HG03565 (cell line): ENCODE data around the gene XPR1.
A peak's percentile ranks its signal among the peaks of the same experiment; 100 is the strongest.
"Not testable (repeated sequence)": the region's sequence is repeated elsewhere in the genome, so short reads cannot be mapped to it uniquely, and the experiment has no call there.

Experiments
- ATAC-seq: cut with Tn5 transposase; IDR thresholded peaks from one replicate; pipeline ENCODE4 v1.9.1; 2021; ENCODE audit warnings: mild to moderate bottlenecking, moderate library complexity; ENCODE audit not compliant: unreplicated experiment

XPR1 gene

DNA sequence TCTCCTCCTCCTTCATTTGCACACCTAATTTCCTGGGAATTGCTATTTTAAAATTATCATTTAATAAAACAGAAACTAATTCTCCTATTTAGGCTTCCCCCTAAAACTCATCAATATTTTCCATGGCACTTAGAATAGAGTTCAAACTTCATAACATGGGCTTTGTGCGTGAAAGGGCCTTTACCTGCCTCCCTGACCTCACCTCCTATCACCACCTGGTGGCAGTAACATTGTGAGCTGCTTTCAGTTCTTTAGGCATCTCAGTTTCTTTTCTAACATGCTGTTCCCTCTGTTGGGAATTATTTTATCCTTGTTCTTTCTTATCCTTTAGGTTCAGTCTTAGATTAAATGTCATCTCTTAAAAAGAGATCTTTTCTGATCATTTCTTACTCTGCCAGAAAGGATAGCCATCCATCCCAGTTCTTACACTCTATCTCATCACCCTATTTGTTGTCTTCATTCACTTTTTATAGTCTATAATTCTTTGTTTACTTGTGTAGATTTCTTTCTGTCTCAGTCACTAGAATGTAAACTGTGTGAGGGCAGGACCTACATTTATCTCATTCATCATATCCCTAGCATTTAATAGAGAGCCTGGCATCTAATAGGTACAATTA lies 147.1 kb downstream of the XPR1 start:
- ATAC-seq: no peak

DNA sequence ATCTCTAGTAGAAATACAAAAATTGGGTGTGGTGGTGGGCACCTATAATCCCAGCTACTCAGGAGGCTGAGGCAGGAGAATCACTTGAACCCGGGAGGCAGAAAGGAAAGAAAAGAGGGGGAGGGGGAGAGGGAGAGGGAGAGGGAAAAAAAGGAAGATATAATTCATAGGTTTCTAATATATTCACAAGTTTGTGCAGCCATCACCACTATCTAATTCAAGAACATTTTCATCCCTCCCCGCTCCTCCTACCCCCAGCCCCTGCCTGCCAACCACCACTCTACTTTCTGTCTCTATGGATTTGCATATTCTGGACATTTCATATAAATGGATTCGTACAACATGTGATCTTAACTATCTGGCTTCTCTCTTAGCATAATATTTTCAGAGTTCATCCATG lies 147.8 kb downstream of the XPR1 start:
- no peak for ATAC-seq

DNA sequence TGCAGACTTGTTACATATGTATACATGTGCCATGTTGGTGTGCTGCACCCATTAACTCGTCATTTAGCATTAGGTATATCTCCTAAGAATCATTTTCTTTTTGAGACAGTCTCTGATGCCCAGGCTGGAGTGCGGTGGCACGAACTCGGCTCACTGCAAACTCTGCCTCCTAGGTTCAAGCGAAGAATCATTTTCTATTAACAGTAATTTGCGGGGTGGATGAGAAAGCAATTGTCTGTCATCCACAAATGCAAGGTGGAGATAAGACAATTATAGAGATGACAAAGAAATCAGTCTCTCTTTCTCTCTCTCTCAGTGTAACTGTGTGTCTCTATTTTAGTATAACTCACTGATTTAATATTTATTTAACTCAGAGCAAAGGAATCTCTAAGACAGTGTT lies 149.9 kb downstream of the XPR1 start:
- ATAC-seq: no peak

DNA sequence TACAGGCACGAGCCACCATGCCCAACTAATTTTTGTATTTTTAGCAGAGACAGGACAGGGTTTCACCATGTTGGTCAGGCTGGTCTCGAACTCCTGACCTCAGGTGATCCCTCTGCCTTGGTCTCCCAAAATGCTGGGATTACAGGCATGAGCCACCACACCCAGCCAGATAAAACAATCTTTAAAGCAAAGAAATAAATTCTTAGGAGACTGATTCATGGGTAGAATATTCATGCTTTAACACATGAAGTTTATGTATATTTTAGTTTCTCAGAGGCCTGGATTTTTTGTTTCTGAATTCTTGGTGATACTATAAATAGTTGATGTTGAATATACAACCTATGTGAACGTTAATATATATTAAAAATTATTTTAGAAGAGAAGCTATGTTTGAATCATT lies 153.5 kb downstream of the XPR1 start:
- no peak for ATAC-seq

DNA sequence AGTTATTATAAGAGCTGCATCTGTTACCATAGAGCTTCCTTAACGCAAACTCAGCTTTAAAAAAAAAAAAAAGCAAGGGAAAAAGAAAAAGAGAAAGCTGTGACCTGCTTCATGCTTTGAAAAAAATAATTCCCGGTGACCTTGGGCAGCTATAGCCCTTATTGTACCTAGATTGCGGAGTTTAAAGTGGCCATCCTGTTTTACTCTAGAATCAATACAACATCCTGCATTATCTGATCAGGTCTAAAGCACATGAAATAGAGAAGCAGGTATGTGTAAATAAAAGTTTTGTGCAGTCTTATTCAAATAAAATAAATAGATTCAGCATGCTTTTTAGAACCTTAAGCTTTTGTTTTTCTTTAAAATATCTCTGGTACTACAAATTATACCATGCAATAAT lies 154.1 kb downstream of the XPR1 start:
- no peak for ATAC-seq

DNA sequence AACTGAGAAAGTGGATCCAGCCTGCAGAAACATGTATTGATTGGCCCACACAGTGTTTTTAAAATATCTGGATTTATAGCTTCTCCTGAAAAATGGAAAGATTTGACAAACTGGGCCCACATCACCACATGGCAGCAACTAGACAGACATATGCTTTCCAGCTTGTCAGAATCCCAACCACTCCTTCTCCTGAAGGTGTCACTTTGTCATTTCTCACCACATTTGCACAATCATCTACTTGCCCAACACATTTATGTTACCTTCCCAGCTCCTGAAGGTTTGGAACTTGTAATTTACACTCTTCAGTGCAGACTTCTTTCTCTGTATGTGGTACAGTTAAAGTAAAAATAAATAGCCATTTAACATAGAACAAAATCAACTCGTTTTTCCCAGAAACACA lies 154.8 kb downstream of the XPR1 start:
- ATAC-seq: no peak

DNA sequence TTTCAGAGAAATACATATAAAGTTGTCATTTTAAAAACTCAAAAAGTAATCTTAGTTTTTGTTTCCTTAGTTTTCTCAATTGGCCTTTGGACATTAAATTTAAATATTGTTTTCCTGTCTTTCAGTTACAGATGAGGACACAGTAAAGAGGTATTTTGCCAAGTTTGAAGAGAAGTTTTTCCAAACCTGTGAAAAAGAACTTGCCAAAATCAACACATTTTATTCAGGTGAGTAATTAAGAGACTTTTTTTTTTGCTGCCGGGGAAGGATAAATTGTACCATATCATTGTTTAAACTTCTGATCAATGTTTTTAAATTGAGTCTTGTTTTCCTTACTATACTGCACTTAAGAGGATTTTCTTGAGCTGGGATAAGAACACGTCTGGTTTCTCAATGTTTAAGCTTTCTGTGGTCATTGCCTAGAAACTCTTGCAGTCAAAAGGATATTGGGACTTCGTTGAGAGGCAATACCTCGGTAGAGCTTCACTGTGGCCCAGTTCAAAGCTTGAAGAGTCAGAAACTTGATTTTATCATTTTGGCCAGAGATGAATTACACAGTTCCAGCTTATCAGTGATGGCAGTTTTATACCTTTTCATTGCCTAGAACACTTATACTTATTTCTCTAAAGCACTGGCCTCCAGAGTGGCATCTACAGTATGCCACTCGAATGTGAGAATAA lies 155.9 kb downstream of the XPR1 start:
- no peak for ATAC-seq

DNA sequence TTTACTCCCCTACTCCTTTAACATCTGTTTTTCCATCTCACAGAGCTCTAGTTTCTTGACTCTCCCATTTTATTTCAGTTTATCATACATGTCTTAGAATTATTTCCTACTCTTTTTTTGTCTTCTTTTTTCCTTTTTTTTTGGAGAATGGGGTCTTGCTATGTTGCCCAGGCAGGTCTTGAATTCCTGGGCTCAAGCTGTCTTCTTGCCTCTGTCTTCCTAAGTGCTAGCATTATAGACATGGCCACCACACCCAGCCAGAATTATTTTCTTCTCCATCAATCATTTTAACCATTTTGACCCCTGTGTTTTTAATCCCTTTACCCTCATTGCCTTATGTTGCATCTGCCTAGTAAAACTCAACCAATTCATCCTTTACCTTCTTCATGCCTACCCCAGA lies 157.6 kb downstream of the XPR1 start:
- no peak for ATAC-seq

DNA sequence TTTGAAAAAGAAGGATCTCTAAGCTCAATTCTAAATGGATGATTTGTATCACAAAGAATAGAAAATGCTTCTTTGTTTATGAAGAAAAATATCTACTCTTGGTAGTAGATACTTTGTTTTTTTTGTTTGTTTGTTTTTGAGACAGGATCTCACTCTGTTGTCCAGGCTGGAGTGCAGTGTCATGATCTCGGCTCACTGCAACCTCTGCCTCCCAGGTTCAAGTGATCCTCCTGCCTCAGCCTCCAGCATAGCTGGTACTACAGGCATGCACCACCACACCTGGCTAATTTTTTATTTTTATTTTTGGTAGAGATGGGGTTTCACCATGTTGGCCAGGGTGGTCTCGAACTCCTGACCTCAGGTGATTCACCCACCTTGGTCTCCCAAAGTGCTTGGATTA lies 159.3 kb downstream of the XPR1 start:
- ATAC-seq: not testable (repeated sequence)

DNA sequence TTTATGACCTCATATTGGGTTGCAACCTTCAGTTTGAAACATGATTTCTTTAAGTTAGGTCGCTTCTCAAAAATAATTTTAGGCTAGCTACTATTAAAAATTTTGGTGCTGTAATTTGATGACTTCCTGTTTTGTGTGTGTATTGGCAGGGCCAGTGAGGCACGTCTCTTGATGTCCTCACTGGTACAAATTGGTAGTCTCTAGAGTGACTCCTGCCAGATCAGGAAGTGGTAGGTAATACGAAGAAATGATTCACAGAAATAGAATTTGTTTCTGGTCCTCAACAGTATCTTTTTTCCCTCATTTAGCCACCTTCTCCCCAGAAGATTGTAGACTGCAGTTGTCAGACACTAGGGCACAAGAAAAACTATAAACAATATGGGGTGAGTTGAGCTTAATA lies 160.0 kb downstream of the XPR1 start:
- no peak for ATAC-seq

DNA sequence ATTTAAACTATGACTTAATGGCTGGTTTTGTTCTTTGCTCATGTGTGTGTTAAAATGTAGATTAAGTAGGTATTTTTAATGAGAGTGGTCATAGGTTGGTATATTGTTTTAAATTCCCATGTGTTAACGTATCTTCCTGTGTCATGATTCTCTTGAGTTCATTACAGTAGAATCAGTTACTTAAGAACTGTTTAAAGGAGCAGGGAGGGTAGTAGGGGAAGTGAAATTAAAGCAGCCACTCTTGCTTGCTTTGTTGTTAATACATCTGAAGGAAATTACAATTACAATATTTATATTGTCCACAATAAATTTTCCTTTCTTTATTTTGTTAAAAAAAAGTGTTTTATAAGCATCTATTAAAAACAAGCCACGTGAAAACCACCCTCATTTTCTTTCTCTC lies 161.6 kb downstream of the XPR1 start:
- ATAC-seq: no peak

DNA sequence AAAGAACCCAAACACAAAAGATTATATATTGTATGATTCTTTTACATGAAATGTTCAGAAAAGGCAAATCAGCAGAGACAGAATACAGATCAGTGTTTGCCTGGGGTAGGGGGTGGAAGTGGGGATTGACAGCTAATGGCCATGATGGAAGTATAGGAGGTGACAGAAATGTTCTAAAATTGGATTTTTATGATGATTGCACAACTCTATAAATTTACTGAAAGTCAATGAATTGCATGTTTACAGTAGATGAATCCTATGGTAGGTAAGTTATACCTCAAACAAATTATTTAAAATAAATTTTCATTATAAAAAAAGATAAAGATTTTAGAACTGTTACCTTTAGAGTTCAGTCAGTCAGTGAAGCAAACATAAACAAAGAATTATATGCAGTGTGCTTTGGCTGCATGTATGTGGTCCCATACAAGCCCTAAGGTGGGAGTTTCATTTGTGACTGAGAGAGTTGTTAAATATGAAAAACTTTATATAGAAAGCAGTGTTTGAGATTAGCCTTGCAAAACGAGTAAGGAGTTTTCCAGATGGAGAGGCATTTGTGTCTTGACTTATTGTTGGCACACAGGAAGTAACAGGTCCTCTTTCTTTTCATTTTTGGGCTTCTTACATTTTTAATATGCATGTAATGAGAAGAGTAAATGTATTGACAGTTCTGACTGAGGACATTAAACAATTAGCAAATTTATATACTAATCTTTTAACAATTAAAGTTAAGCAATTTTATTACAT lies 165.2 kb downstream of the XPR1 start:
- no peak for ATAC-seq

DNA sequence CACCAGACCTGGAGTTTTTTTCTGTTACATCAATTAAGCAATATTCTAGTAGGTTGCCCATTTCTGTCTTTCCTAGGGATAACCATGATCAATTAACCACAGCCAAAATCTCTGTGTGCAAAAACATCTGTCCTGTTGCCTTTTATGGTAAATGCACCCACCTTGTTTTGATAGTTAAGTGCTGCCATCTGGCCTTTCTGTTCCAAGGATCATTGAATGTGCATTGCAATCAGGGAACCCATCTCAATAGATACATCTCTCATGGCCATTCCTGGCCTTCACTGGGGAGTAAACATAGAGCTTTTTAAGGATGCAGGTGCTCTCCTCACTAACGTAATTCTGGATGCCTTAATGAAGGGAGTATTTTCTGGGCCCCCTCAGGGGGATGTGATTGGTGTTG lies 169.1 kb downstream of the XPR1 start:
- ATAC-seq: no peak

DNA sequence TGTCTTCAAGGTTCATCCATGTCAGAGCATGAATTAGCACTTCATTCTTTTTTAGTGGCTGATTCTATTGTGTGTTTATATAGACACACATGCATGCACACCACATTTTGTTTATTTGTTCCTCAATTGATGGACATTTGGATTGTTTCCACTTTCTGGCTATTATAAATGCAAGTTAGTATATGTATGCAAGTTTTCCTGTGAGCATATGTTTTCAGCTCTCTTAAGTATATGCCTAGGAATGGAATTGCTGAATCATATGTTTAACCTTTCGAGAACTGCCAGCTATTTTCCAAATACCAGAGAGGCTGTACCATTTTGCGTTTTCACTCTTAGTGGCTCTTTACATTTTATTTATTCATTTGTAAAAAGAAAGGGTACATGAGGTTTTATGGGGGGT lies 171.0 kb downstream of the XPR1 start:
- ATAC-seq: no peak

DNA sequence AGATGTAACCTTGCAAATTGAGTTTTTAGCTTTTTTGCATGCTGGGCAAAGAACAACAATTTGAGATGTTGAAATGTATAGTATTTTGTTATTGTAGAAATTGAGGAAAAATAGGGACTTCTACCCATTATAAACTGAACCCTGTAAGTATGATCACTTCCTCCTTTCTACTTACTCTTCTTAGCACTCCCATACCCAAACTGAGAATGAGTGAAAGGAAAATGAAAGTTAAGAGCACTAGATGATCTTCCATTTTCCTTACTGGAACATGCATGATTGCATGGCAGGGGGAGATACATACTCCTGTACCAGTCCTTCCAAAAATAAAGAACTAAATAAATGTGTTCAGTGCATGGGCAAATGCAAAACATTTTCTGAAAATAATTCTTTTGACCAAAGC lies 173.5 kb downstream of the XPR1 start:
- peak; percentile 37 for ATAC-seq

DNA sequence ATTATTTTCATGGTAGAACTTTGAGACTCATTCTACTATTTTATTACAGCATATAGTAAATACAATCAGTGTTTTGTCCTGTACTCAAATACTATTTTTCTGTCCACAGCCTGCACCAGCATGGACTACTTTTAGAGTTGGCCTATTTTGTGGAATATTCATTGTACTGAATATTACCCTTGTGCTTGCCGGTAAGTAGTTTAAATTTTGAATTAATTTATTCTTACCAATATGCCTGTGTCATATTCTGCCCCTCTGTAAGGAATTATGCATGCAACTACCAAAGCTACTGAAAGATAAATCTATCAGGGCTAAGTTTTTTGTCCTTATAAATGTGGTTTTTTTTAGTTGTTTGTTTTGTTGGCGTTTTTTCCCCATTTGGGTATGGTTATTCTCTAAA lies 179.5 kb downstream of the XPR1 start:
- ATAC-seq: no peak

DNA sequence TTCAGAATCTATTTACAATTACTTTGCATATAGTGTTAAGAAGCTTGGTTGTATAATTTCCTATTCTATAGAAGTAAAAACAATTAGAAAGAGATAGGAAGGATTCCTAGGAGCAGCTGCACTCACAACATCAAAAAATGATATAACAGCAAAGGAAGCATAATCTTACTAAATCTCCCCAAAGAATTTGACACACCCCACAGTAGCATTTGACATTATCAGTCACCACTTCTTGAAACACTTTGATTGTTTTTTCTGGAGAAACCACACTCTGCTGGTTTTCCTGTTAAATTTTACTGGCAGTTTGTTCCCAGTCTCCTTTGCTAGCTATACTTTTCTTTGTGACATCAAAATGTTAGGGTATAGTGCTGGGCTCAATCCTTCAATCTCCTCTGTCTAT lies 180.1 kb downstream of the XPR1 start:
- no peak for ATAC-seq

DNA sequence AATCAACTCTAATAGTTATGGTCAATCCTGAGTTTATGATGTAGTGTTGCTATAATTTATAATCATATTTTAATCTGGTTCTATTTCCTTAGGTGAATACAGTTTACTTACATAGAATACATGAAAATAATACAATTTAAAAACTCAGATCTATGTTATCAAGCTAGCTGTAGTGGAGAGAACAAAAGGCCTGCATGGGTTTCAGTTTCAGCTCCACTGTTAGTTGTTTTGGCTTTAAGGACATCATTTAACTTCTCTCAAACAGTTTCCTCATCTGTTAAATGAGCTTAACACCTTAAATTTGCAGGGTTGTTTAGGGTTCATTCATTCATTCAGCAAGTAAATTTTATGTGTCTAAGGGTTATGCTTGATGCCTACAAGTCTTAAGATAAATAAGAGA lies 182.4 kb downstream of the XPR1 start:
- ATAC-seq: no peak

DNA sequence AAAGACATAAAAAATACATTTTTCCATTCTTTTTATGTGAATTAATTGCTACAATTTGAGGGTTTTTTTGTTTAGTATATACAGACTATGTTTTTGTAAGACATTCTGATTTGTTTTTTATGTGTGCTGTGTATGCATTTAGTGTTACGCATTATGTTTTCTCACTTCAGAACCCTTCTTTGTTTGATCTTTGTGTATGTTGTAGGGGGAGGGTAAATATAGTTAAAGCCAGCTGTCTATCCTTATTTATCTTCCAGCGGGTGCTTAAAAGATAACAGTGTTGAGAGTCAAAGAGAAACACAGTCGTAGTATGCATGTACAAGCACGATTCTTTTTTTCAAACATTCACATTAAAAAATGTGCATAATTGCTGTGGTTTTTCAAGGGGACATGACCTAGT lies 183.4 kb downstream of the XPR1 start:
- ATAC-seq: no peak

DNA sequence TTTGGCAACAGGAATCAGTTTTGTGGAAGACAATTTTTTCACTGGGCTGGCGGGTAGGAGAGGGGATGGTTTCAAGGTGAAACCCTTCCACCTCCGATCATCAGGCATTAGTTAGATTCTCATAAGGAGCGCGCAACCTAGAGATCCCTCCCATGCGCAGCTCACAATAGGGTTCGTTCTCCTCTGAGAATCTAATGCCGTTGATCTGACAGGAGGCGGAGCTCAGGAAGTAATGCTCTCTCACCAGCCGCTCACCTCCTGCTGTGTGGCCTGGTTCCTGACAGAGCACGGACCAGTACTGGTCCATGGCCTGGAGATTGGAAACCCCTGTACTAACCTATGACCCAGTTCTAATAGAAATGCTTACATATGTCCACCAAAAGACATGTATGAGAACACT lies 184.3 kb downstream of the XPR1 start:
- no peak for ATAC-seq

DNA sequence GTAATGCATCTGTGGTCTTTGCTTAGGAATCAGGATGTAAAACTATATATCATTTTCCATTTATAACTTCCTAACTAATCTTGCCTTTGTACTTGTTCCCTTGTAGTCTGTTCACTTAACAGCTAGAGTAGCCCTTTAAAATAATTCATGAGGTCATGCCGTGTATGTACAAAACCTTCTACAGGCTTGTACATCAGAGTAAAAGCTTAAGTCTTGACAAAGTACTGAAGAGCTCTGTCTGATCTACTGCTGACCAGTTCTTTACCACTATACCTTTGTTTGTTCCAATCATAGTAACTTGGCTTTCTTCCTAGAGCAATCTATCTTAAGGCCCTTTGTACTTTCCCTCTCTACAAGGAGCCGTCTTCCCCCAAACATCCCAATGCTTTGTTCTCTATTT lies 190.1 kb downstream of the XPR1 start:
- ATAC-seq: no peak

DNA sequence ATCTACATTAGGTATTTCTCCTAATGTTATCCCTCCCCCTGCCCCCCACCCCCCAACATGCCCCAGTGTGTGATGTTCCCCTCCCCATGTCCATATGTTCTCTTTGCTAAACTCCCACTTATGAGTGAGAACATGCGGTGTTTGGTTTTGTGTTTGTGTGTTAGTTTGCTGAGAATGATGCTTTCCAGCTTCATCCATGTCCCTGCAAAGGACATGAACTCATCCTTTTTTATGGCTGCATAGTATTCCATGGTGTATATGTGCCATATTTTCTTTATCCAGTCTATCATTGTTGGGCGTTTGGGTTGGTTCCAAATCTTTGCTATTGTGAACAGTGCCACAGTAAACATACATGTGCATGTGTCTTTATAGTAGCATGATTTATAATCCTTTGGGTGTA lies 199.7 kb downstream of the XPR1 start:
- ATAC-seq: not testable (repeated sequence)
